Effector CD4-positive, alpha-beta T cell (primary cell): ENCODE measurements around the gene PRAMEF11. TPM values are rescaled to one million over a fixed set of nuclear protein-coding genes. Genes with fewer than 3 reads are reported as not detected.
"Not testable (repeated sequence)": the region's sequence is repeated elsewhere in the genome, so short reads cannot be mapped to it uniquely, and the experiment has no call there.

Source experiments
- DNase-seq: peaks from one replicate; pipeline ENCODE4 v3.0.0-alpha.2; 2020
- total RNA-seq: gene quantifications from one replicate; lab custom pipeline; 2026; lab: John Stamatoyannopoulos, UW

The PRAMEF11 gene
- total RNA-seq: not detected

- not testable (repeated sequence) for DNase-seq
These were observed at the start of gene PRAMEF11 for GRCh38 chr1:12831310-12831709. Gene PRAMEF11 (minus strand): TSS chr1:12831410. CDS start chr1:12828789, 2,621 bp downstream.

- not testable (repeated sequence) for DNase-seq
These were observed 47.2 kb upstream of the PRAMEF11 start for GRCh38 chr1:12878453-12878852.

DNA sequence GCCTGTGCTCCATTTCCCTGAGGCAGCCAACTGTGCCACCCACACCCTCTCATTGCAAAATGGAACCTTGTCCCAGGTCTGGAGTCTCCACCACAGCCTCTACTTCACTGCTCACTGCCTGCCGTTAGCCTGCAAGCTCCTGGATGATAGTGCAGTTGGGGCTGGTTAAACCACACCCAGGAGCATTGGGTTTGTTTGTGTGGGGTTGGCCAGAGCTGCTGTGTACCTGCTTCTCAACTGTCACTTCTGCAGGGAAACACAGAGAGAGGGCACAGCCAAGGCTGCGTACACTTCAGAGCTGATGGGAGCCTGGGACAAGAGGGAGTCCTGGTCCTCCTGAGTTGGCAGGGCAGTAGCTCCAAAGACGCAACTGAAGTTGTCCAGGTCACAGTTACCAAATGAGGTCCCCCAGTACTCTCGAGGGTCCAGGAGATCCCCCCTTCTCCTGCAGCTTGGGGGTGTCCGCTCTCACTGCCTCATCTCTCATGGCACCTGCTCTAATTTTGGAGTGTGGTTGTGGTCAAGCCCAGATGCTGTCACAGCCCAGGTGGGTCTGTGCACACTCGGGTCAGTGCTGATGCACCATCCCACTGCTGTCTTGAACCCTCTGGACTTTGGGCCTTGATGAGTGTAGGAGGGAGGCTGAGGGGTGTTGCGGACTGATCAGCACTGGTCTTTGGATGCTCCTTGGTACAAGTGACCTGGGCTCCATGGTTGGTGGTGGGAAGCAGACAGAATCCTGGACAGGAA lies 32.1 kb upstream of the PRAMEF11 start:
- DNase-seq: not testable (repeated sequence)

DNA sequence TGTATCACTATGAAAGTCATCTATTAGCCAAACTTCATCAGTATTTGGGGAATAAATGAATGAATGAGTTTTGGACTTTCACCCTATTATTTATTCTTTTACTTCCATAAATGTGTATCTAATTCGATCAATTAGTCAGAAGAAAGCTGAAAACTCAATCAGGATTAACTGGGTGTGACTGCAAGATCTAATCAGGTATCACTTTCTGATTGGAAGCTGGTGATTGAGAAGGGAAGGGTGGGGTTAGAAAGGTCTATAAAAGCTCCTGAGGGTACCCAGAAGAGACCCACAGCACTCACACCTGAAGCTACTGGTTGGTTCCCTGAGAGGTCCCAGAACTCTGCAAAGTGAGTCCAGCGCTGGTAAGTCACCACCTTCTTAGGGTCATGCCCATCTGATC lies 25.6 kb upstream of the PRAMEF11 start, which contains the start of gene PRAMEF2:
Gene PRAMEF2 (plus strand): TSS at position 301 of the 400 bp plus-strand sequence. CDS start 1,924 bp downstream, outside the sequence.
- not testable (repeated sequence) for DNase-seq

GRCh38 chr1:12851779-12852178 lies 20.6 kb upstream of the PRAMEF11 start:
- DNase-seq: no peak

GRCh38 chr1:12848620-12849019 lies 17.4 kb upstream of the PRAMEF11 start, which contains the start of gene HNRNPCL1:
Gene HNRNPCL1 (minus strand): TSS chr1:12848720. CDS start chr1:12848289, 431 bp downstream.
- not testable (repeated sequence) for DNase-seq

- DNase-seq: not testable (repeated sequence)
These were observed 2.0 kb upstream of the PRAMEF11 start for GRCh38 chr1:12833251-12833650.

DNA sequence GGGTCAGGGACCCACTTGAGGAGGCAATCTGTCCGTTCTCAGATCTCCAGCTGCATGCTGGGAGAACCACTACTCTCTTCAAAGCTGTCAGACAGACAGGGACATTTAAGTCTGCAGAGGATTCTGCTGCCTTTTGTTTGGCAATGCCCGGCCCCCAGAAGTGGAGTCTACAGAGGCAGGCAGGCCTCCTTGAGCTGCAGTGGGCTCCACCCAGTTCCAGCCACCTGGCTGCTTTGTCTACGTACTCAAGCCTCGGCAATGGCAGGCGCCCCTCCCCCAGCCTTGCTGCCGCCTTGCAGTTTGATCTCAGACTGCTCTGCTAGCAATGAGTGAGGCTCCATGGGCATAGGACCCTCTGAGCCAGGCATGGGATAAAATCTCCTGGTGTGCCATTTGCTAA lies 12.1 kb downstream of the PRAMEF11 start:
- not testable (repeated sequence) for DNase-seq

DNA sequence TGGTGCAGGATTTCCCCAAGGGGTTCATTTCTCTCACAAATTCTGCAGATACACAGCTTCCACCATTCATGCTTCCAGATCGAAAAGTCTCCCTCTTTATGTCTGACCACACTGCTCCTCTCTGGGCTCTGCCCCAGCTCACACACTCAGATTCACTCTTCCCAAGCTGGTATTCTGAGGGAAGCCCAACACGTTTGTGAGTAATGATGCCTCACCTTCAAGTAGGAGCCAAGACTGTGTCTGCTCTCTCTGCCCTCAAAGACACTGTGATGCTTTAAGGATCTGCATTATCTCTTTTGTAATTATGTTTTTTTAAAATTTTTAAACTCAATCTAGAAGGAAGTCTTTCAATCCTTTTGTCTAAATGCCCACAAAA lies 19.8 kb downstream of the PRAMEF11 start:
- no peak for DNase-seq

DNA sequence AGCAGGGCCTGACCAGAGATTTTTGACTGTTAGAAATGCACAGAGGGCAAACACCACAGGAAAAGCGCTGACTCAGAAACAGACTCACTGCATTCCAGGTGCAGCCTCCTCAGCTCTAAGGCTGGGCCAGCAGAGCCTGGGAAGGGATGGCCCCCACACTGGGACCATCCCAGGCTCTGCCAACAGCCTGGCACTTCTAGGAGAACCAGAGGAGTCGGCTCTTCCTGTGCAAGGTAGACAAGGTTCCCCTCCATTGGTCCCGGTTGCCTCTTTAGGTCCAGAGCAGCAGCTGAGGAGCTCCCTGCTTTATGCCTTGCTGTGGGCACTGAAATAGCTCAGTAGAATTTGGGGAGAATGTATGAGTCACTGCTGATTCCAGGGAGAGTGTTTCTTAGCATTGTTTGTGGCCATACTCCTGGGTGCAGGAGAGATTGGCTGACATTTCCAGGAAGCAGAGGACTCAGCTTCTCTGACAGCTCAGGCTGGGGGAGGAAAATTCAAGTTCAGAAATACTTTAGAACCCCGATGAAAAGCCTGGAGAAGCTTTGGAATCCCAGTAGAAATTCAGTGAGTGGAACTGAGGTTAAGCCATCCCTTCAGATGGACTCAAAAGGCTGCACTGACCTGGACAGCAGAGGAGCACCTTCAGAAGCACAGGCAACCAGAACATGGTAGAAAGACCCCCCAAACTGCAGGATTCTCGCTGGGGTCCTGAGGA lies 20.4 kb downstream of the PRAMEF11 start:
- no peak for DNase-seq

DNA sequence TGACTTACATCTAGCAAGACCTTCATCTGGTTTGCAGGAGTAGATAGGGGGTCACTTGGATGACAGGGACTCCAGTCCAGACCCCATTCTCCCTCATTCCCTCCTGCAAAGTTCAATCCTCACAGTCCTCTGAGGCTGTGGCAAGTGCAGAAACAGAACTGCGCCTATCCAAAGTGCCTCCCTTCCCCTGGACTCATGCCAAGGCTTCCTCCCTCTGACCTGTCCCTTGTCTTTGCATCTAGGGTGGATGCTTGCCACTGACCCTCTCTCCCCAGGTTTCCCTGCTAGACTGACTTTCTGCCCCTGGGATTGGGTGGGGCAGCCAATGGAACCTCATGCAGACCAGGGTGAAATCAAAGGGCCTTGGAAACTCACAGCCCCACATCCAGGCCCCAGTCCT lies 21.3 kb downstream of the PRAMEF11 start:
- no peak for DNase-seq

GRCh38 chr1:12799730-12800129 lies 31.5 kb downstream of the PRAMEF11 start:
- no peak for DNase-seq

DNA sequence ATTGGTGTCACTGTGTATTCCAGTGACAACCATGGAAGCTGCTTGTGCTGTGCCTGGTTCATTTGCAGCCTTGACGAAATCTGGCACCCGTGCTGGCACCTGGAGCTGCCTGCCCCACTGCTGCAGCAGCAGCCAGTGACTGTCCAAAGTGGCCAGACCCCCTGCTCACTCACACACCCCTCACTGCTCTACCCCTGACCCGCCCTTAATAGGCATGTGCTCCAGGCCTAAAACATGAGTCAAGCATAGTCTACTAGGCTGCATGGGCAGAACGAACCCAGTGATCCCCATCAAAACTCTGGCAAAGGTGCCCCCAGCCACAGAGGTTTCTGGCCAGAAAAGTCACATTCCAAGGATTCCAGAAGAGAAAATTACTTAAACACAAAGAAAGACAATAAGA lies 32.3 kb downstream of the PRAMEF11 start:
- DNase-seq: no peak

DNA sequence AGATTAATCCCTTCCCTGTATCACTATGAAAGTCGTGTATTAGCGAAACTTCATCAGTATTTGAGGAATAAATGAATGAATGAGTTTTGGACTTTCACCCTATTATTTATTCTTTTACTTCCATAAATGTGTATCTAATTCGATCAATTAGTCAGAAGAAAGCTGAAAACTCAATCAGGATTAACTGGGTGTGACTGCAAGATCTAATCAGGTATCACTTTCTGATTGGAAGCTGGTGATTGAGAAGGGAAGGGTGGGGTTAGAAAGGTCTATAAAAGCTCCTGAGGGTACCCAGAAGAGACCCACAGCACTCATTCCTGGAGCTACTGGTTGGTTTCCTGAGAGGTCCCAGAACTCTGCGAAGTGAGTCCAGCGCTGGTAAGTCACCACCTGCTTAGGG lies 40.1 kb downstream of the PRAMEF11 start, which contains the start of gene PRAMEF1:
Gene PRAMEF1 (plus strand): TSS at position 301 of the 400 bp plus-strand sequence. CDS start 1,831 bp downstream, outside the sequence.
- DNase-seq: not testable (repeated sequence)

- not testable (repeated sequence) for DNase-seq
These were observed 46.5 kb downstream of the PRAMEF11 start for GRCh38 chr1:12784729-12785128.

DNA sequence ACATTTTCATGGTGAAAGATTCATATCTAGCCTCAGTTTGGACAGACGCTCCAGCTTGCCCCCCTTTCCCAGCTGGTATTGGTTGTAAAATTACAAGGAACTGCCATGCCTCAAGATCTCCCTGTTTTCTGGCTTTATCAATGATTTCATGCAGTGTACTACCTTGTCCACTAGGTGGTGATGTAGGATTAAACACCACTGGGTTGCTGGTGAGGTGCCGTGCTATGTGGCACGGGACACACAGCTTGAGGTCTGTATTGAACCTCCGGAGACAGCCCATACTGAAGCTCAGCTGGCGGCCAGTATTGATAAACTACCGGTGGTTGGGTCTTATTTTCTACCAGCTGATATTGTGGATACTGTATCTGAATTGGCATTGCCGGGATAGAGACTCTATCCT lies 47.4 kb downstream of the PRAMEF11 start:
- DNase-seq: not testable (repeated sequence)

DNA sequence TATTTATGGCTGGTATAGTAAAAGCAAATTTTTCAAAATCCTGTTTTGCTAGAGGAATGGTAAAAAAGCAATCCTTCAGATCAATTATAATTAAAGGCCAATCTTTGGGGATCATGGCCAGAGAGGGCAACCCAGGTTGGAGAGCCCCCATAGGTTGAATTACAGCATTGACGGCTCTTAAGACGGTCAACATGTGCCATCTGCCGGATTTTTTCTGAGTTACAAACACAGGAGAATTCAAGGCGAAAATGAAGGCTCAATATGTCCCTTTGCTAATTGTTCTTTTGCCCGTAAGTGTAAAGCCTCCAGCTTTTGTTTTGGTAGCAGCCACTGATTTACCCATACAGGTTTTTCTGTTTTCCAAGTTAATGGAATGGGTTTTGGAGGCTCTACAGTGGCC lies 49.7 kb downstream of the PRAMEF11 start:
- not testable (repeated sequence) for DNase-seq

- no peak for DNase-seq
These were observed 52.3 kb downstream of the PRAMEF11 start for GRCh38 chr1:12778907-12779306.

DNA sequence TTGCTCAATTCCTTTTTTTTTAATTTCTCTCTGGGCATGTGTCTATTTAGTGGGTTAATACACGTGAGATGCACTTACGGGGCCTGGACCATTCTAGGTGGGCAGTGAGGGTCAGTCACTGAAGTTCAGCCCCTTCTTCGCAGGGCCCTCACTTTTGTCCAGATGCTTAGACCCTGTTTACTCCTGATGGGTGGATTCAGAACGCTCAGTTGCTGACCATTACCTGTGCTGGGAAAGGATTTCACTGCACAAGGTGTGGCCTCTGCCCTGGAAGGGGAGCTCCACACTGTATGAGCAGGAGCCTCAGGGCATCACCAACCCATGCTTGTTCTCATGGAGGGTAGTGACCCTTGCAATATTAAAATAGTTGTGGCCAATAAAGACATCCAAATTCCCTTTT lies 53.1 kb downstream of the PRAMEF11 start:
- DNase-seq: no peak

DNA sequence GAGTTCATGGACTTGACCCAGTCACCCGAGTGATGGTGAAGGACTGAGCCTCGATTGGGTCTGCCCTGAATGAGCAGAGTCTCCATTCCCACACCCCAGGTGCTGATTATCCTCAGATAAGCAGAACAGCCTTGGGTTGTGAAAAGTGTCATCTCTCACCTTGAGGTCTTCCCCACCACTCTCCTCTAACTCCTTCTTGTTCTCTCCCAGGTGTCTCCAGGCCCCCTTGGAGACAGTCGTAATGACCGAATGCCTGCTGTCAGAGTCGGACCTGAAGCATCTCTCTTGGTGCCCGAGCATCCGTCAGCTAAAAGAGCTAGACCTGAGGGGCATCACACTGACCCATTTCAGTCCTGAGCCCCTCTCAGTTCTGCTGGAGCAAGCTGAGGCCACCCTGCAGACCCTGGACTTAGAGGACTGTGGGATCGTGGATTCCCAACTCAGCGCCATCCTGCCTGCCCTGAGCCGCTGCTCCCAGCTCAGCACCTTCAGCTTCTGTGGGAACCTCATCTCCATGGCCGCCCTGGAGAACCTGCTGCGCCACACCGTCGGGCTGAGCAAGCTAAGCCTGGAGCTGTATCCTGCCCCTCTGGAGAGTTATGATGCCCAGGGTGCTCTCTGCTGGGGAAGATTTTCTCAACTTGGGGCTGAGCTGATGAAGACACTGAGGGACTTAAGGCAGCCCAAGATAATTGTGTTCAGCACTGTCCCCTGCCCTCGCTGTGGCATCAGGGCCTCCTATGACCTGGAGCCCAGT lies 54.2 kb downstream of the PRAMEF11 start:
- no peak for DNase-seq

DNA sequence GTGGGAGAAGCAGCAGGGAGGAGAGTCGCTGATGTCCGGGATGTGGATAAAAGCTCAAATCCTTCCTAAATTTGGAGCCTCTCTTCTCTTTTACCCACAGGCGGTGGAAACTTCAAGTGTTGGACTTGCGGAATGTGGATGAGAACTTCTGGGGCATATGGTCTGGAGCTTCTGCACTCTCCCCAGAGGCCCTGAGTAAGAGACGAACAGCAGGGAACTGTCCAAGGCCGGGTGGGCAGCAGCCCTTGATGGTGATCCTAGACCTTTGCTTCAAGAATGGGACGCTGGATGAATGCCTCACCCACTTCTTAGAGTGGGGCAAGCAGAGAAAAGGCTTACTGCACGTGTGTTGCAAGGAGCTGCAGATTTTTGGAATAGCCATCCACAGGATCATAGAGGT lies 55.8 kb downstream of the PRAMEF11 start:
- no peak for DNase-seq

DNA sequence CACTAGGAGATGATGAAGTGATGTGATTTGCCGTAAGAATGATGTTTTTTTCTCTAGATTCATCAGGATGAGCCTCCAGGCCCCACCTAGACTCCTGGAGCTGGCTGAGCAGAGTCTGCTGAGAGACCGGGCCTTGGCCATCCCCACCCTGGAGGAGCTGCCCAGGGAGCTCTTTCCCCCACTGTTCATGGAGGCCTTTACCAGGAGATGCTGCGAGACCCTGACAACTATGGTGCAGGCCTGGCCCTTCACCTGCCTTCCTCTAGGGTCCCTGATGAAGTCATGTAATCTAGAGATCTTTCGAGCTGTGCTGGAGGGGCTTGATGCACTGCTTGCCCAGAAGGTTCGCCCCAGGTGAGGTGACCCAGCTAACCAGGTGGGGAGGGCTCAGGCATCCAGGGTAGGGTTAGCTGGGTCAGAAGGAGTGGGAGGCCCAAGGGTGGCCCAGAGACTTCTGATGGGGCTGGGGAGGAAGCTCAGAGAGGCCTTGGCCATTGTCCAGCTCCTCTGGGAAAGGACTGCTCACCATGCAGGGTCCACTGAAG lies 56.3 kb downstream of the PRAMEF11 start:
- DNase-seq: no peak
